ENCODE results near the gene C9orf152.
"Not testable (repeated sequence)": the region's sequence is repeated elsewhere in the genome, so short reads cannot be mapped to it uniquely, and the experiment has no call there.

C9orf152 gene

DNA sequence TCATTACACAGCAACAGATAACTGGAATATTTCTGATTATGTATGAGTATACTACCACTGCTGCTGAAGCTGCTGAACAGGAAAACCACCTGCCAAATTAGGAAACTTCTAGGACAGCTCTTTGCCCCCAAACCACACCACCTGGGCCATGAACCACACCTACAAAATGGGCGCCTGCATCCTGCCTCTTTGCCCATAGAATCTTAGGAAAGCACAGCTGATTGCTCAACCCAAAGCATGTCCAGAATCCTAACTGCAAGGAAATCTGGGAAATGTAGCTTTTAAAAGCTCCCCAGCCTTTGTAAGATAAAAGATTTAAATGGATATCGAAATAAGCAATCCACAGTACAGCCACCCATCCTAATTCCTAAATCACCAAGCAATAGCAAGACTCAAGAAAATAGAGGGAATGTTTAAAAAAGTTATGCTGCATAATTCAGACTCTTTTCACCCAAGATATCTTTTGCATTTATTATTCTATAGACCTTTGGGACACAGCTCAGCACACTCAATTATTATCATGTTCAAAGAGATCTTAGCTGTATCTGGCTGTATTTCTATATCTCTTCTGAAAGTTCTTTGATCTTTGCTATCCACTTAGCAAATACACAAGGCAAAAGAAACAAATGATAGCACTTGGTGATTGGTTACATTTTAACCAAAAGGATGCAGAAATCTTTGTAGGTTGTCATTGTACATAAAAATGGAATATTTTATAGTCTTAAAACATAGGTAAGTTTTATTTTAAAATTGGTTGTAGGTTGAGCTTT, 6.8 kb upstream of the C9orf152 start:
- no peak for DNase-seq (ENCODE audit: low read depth)

DNA sequence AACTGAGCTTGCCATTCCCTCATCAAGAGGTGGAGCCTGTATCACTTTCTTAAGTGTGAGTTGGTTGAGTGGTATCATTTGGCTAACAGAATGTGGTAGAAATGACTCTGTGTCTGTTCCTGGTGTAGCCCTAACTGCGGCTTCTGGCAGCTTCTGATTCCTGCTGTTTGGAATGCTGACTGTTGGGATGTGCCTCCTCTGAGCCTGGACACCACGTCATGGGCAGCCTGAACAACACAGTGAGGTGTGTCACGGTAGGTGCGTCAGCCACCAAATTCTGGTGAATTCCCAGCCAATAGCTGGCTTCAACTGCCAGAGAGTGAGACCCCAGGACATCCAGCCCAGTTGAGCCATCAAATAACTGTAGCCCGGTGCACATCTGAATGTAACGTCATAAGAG, 6.1 kb upstream of the C9orf152 start:
- DNase-seq (ENCODE audit: low read depth), result peak; percentile 27

DNA sequence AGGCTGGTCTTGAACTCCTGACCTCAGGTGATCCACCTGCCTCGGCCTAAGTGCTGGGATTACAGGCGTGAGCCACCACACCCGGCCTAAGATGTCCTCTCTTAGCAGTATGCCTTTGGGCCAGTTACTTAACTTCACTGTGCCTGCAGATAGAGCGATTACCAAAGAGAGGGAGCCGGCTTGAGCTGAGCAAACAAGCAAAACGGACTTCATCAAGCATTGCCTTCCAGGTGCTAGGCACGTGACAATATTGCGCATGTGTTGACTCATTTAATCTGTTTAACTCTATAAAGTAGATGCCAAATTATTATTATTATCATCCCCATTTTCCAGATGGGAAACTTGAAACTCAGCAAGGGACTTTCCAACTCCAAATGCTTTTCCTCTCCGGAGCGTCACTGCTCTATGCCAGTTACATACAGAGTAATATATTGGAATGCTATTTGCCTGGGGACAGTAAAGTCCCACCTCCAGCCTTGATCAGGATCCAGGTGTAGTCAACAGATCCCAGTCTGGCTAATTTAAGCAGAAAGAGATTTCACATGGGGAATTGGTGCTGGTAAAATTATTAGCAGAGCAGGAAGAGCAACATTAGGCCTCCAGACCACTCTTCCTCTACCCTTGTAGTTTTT, 5.6 kb upstream of the C9orf152 start:
- DNase-seq (ENCODE audit: low read depth), result no peak

DNA sequence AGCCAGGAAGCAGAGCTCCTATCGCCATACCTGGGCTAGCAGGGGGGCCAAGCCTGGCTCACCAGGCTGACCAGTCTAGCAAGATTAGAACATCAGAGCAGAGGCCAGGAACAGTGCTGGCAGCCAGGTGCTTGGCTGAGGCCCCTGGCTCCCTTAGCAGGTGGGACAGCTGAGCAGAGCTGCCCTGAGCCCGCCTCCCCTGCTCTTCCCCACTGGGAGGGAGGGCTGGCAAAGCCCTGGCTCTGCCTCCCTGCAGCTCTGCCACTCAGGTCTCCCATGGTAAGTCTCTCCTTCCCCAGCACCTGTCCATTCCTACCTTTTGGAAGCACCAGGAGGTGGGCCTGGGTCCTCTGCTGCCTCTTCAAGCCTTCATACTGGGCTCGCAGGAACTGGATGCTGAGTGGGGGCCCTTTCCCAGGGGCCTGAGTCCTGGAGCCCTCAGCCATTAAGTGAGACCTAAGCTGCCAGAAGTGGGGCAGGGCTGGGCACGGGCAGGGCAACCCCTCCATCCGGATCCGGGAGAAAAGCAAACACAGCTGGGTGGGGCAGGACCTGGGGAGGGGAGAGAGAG, 803 bp downstream of the C9orf152 start:
- DNase-seq (ENCODE audit: low read depth), result no peak

DNA sequence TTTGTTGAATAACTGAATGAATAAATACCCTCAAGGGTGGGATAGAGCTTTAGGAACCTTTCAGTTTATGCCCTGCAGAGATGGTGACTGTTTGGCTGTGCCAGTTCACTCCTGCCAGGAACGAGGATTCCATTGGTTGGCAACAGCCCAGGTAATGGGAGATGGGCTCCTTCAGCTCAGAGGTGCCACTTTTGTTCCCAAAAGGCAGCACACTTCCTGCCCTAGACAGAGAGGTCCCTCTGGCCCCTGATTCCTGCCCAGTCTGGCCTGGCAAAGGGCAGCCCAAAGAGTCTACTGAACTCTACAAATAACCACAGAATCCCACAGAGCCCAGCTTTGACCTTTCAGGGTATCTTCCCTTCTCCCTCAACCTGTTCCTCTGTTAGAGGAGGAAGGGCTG, 1.6 kb downstream of the C9orf152 start:
- DNase-seq (ENCODE audit: low read depth), result no peak

DNA sequence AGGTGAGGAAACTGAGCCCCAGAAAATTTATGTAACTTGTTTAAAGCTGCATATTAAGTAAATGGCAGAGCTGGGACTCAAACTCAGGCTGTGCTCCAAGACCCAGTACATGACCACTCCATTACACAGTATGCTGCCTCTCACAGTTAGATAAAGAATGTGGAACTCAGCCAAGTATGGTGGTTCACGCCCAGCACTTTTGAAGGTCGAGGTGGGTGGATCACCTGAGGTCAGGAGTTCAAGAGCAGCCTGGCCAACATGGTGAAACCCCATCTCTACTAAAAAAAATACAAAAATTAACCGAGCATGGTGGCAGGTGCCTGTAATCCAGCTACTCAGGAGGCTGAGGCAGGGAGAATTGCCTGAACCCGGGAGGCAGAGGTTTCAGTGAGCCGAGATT, 2.3 kb downstream of the C9orf152 start:
- DNase-seq (ENCODE audit: low read depth), result not testable (repeated sequence)

DNA sequence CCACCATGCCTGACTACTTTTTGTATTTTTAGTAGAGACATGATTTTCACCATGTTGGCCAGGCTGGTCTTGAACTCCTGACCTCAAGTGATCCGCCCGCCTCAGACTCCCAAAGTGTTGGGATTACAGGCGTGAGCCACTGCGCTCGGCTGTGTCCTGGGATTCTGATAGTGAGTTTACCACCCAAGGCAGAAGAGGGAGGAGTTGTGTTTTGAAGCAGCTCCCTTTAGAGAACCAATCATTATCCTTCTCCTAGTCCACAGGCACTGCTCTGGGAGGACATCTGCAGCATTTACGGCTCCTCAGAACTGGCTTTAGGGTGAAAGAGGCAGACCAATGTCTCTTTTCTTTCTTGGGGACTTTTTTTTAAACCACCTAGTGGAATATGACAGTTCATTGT, 5.7 kb downstream of the C9orf152 start:
- DNase-seq (ENCODE audit: low read depth), result no peak

DNA sequence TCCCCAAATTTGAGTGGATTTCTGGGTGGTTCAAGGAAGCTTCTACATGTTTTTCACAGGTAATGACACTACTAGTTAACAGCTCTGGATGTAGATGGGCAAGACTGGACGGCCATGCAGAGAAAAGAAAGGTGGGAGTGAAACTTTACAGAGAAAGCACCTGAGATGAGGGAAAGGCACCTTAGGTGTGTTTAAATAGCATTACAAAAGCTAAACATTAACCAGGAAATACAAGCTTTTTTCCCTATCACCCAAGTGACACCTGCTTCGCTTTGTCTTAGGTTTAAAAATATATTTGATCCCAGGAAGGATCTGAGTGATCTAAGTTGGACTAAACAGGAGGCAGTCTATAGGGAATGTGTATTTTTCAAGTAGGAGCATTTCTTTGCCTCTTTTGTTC, 8.3 kb downstream of the C9orf152 start:
- no peak for DNase-seq (ENCODE audit: low read depth)

DNA sequence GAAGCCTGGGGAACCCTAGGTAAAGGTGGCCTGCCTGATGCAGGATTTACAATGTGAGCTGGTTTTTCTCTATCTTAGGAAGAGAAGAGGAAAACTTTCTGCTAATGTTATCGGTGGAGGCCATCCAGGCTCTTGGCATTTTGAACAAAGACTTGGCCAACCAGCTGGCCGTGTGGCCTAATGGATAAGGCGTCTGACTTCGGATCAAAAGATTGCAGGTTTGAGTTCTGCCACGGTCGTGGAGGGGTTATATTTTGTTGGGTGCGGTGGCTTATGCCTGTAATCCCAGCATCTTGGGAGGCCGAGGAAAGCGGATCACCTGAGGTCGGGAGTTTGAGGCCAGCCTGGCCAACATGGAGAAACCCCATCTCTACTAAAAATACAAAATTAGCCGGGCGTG, 9.6 kb downstream of the C9orf152 start:
- DNase-seq (ENCODE audit: low read depth), result no peak

DNA sequence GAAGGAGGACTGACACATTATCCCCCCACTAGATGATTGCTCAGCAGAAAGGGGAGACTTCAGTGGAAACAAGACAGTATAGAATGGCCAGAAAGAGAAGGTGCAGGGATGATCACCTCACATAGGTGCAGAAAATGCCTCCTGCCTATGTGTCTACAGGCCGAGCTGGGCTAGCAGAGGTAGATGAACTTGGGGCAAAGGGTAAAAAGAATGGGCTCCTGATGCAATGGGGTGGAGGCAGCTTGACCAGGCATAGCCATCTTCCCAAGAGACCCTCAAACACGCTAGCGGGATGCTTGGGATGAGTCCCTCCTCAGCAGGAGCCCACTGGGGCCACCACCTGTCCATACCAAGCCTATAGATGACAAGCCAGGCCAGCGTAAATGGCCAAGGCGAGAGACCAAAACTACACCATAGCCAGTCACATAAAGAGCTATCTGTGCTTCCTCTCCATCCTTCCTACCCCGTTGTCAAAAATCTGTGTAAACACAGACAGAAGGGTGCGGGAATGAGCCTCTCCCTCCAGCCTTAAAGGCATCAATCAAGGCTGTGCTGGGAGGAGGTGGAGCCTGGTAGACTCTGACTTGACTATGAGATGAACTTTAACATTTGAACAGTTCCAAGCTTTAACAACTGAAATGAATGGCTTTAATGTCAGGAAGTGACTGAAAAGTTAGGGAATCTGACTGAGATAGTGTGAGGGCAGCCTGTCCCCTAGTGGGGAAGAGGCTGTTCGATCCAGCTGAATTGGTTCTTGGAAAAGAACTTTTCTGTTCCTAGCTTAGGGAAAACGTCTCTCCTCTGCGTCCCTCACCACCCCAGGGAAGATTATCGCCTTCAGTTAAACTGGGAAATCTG, 10.4 kb downstream of the C9orf152 start:
- no peak for DNase-seq (ENCODE audit: low read depth)

DNA sequence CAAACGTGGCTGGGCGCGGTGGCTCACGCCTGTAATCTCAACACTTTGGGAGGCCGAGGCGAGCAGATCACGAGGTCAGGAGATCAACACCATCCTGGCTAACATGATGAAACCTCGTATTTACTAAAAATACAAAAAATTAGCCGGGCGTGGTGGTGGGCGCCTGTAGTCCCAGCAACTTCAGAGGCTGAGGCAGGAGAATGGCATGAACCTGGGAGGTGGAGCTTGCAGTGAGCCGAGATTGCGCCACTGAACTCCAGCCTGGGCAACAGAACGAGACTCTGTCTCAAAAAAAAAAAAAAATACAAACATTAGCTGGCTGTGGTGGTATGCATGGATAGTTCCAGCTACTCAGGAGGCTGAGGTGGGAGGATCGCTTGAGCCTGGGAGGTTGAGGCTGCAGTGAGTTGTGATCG, 11.9 kb downstream of the C9orf152 start:
- DNase-seq (ENCODE audit: low read depth), result not testable (repeated sequence)

DNA sequence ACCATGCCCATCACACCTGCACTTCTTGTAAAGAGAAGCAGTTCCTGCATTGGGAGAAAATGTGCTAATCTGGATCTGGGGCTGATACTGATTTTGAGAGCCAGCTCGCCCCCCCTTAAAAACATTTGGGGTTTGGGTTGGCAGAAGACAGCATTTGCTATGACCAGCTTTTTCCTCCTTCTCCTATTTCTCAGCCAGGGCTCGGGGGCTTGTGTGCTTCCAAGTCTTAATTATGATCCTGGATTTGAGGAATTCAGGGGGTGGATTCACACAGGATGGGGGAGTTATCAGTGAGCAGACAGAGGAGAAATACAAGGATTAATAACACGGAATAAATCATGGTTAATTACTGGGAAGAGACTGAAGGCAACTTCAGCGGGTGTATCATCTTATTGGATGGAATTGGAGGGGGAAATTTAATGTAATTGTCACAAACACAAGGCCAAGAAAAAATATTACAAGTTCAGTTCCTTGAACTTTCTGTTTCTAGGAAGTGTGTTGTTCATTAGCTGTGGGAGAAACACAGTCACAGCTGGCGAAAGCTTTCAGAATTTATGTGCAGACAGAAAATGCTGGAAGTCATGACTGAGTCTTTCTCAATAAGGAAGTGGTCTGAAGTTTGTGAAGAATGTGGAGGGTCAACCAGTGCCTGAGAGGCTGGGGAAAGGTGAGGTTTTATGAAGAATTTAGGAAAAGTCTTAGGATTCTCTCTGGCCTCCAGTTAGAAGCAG, 15.3 kb downstream of the C9orf152 start:
- peak; percentile 42 for DNase-seq (ENCODE audit: low read depth)

DNA sequence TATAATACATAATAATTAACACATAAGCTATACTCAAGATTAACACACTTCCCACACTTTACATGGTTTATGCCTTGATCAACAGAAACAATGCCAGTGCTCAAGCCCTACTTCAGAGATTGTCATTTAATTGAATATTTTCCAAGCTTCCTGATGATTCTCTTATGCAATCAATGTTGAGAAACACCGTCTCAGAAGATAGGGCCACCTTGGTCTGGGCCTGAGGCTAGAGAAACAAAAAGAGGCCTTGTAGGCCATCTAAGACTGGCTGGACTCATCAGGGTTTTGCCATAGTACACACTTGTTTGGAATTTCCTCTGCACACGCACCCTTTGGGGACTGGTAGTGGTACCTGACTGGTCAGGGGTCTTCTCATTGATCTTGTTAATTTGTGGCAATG, 16.3 kb downstream of the C9orf152 start:
- no peak for DNase-seq (ENCODE audit: low read depth)

DNA sequence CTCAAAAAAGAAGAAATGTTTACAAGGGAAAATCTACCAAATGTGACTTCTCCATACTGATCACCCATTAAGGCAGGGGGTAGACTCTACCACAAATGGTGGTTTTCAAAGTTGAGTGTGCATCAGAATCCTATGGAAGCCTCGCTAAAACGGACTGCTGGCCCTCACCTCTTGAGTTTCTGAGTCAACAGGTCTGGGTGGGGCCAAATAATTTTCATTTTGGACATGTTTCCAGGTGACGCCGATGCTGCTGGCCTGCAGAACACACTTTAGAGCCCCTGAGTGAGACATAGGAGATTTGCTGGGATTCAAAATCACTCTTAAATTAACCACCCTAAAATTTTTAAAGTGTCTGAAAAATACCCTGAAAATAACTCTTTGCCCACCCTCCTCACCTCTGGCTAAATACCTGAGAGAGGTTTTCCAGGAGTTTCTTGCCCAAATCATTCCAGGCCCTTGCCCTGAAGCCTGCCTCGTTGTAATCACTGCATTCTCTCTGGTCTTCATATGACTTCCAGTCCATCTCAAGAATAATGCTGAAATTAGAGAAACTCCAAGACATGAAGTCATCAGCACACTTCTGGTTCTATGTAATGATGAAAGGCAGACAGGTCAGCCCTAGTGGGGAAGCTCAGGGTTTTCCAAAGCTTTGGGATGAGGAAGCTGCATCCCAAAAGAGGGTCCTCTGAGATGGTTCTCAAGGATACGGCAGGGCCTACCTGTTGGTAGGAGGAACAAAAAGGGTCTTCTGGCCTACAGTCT, 18.2 kb downstream of the C9orf152 start:
- no peak for DNase-seq (ENCODE audit: low read depth)

DNA sequence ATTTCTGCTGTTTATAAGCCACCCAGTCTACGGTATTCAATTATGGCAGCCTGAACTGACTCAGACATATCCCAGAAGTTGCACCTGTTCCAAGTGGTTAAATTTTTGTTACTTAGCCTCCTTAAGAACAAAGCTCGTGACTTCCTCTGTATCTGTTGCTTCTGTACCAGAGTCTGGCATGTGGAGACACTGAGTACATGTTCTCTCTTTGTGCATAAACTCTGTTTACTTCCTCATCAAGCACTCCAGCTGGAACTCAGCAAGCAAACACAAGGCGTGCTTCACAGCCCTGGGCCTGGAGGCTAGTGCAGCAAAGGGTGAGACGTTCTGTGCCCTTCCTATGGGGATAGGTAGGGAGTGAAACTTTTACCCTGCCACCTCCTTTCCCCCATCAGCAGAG, 19.0 kb downstream of the C9orf152 start:
- no peak for DNase-seq (ENCODE audit: low read depth)

DNA sequence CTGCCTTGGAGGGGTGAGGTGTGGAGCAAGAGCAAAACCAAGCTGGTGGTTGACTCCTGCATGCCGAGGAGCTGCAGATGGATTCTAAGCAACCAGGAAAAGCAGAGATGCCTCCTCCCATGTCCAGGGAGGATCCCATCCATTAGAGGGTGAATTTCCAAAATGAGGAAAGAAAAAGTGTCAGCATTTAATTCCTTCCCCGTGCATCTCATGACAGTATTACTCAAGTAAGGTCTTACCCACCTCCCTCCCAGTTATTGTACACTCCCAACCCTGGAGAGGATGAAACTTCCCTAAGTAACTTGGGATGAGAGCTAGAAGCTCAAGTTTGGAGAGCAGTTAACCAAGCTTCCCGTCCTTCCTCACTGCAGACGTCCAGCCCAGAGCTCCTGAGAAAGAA, 19.9 kb downstream of the C9orf152 start:
- DNase-seq (ENCODE audit: low read depth), result no peak

DNA sequence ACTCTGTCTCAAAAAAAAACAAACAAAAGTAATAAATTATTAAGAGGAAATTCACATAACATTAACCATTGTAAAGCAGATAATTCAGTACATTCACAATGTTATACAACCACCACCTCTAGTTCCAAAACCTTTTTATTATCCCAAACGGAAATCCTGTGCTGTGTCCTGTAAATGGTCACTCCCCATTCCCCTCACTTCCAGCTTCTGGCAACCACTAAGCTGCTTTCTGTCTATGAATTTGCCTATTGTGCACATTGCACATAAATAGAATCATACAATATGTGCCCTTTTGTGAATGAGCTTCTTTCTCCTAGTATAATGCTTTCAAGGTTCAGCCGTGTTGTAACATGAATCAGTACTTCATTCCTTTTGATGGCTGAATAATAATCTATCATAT, 20.8 kb downstream of the C9orf152 start:
- no peak for DNase-seq (ENCODE audit: low read depth)

DNA sequence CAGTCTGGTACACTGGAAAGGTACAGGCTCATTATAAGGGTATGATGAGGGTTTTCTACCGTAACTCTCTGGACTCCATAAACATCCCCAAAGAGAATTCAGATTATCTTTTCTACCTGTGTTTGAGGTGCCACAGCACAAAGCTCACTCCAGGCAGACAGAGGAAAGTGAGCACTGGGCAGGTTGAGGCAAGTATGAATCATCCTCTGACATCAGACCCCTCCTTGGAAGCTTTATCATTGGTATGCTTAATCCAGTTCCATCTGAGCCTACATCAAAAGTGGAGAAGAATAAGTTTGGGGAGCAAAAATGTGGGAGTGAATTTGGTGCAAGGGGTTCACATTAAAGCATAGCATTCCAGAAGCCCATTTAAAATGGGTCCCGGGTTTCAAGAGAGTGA, 21.7 kb downstream of the C9orf152 start:
- no peak for DNase-seq (ENCODE audit: low read depth)

DNA sequence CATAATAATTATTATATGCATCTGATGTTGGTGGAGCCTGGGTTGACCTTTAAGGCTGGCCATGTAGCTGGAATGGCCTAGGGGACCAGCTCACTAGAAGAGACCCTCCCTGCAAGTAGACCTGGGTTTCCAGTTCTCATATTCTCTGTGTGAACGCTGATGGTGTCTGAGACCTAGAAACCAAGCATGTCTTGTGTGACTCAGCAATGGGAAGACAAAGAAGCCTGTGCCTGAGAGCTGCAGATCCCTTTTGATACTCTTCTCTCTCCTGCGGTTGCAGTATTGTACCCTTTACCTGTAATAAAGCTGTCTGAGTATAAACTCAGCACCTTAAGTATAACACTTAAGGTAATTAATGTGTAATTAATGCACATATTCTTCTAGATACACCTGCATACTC, 22.2 kb downstream of the C9orf152 start:
- no peak for DNase-seq (ENCODE audit: low read depth)

DNA sequence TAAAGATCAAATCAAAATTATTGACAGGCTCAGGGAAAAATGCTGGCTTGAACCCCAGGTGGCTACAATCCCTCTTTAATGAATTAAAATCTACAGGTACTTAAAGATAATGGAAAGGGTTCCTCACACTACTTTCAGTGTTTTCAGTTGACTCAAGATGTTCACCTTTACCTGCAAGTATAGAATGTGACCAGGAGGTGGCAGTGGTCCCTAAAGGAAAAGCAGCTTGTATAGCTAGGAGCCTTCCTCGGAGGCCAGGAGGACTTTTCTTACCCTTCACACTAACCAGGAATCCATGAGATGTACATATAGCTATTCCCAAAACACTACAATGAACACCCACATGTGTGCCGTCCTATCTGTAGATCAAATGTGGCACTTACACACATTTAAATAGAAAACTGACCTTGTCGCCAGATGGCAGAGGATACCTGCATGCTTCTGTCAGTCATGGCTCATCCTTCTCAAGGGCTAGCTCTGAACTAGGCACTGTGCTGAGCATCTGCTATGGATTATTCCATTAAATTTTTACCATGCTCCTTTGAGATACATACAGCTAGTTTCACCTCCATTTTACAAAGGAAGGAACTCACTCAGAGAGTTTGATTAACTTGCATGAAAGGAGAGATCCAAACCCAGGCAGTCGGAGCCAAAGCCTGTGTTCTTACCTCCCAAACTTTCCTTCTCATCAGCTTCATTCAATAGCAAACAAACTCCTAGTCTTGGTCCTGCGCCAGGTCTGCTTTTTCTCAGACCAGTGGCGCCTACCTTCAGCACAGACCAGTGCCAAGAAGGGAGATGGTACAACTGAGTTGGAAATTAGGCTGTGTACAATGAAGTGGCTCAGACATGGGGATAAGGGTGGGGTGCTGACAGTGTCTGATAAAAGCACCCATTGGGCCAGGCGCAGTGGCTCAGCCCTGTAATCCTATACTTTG, 24.5 kb downstream of the C9orf152 start:
- peak; percentile 77 for DNase-seq (ENCODE audit: low read depth)
